Hematopoietic multipotent progenitor cell treated with erythropoietin and hydrocortisone succinate and interleukin-3 and kit ligand, for 17 days (in vitro differentiated cells): ENCODE data around the gene SHISA4.

ENCODE experiments used
- DNase-seq: peaks from one replicate; pipeline ENCODE4 v3.0.0-alpha.2; 2015; ENCODE audit warnings: low spot score

SHISA4 gene

GRCh38 chr1:201882665-201883132 lies 6.0 kb upstream of the SHISA4 start:
- DNase-seq, result peak; percentile 66

DNA sequence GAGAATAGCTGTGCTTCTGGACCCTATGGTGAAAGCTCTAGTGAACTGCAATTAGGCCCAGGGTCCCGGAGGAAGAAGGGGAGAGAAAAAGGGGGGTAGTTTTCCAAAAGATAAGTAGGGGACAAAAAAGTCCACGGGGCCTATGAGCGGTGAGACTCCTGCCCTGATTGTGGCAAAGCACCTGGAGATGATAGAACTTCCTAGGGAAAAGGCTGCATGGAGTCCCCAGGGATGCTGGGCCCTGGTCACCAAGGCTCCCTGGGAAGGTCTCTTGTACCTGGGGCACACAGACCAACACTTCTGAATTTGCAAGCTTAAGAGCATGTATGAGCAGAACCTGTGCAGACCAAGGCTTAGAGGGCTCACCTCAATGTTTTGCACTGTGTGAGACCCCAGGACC lies 5.4 kb upstream of the SHISA4 start:
- no peak for DNase-seq

DNA sequence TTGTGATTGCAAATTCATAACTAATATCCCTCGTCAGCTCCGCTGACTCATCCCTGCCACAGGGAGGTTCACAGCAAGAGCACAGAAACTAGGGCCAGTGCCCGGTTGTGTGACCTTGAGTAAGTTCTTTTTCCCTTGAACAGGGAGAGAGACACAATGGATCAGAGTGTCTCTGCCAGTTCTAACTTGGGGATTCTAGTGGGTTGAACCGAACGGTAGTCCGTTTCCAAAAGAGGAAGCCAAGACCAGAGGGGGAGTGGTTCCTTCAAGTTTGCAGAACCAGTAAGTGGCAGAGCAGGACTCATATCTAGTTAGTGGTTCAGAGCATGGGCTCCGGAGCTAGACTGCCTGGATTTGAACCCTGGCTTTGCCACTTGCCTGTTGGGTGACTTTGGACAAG lies 4.9 kb upstream of the SHISA4 start:
- DNase-seq, result peak; percentile 84

DNA sequence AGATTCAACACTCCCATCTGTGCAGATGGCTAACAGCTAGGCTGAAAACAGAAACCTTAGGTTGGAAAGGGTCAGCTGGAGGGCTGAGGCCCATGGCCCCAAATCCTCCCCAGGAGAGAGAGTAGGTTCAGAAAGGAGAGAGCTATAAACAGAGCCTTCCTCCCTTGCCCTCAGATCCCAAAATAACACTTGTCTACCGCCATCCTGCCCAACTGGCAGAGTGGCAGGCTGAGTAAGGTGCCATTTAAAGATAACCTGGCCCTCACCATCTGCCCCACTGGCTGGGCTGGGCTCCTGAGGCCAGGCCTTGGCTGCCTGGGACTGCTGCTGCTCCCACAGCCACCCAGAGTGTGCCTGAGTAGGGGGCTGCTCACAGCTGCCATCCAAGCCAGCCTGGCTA lies 4.3 kb upstream of the SHISA4 start:
- DNase-seq, result peak; percentile 70

DNA sequence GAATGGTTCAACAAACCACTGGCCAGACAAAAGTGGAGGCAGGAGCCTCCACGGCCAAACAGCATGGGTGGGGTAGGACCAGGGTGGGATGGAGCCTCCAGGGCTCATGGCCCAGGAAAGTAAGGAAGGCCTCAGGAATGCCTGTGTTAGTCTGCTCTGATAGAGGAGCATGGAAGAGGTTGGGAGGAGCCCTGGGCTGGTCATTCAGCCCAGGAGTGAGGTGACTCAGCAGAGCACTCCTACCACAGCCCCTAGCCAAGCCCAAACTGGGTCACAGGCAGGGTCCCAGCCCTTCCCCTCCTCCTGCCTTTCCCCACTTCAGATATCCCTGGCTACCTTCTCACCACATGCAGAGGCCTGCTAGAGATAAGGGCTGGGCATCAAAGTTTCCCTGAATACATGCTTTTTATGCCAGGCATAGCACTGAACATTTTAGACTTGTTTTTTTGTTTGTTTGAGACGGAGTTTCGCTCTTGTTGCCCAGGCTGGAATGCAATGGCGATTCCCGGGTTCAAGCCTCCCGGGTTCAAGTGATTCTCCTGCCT lies 3.1 kb upstream of the SHISA4 start:
- DNase-seq, result peak; percentile 71

DNA sequence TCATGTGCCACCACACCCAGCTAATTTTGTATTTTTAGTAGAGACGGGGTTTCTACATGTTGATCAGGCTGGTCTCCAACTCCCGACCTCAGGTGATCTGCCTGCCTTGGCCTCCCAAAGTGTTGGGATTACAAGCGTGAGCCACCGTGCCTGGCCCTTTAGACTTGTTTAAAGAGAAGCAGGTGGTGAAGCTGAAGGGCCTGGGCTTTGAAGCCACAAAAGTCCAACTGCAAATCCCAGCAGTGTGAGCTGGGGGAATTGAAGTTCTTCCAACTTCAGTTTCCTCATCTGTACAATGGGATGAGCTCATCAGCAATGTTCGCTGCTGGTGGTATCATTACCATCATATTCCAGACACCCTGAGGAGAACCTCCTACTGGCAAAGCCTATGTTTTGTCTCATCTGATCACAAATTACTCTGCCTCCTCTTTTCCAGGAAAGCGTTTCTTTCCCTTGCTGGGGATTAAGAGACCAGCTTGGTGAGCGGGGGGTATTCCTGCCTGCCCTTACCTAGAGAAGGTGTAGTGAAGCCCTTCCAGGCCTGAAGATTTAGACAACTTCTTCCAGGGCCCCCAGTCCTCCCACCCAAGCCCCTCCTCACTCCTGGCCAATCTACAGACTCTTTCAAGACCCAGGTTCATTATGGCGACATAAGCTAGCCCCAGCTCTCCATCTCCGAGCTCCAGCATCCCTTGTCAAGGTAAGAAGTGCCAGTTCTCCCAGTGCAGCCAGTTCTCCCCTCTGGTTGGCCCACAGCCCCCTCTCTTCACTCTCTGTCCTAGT lies 2.4 kb upstream of the SHISA4 start:
- peak; percentile 24 for DNase-seq

DNA sequence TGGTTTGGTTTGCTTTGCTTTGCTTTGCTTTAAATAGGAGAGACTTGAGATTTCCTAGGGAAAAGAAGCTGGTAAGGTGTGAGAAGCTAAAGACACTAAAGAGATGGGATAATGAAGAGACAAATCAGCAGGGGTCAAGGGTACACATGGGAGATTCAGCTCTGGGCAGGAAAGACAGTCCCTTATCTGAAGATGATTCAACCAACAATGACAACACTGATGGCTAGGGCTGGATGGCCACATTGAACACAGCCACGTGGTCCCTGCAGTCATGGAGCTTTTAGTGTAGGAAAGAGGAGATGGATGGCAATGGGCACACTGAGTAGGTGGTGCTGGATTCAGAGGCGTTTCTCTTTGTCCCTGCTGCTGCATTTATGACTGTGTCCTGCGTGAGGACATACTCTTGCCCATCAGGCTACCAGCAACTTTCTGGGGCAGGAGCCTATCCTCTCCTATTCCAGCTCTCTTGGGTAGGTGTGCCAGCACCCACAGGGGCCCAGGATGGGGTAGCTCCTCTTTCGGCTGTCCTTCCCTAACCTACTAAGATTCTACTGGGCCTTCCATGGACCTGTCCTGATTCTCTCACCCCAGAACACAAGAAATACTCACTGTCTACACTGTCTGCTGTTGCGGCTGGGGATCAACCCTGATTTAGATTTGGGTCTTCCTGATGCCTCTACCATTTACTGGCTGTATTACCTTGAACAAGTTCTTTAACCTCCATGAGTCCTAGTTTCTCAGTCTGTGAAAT lies 1.4 kb upstream of the SHISA4 start:
- DNase-seq, result no peak

- DNase-seq, result no peak
These were observed 631 bp downstream of the SHISA4 start for GRCh38 chr1:201889090-201889968.

DNA sequence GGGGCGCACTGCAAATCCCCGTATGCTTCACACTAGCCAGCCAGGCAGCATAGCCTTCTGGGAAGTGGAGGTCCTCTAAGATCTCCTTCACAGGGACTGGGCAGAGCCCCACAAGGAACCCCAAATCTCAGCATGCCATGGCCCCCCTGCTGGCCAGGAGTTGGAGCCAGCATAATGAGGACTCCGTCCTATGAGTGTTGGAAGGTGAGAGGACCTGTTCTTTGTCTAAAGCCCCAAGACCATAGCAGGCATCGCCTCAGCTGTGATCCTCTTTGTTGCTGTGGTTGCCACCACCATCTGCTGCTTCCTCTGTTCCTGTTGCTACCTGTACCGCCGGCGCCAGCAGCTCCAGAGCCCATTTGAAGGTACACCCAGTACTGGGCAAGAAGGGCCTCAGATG lies 1.5 kb downstream of the SHISA4 start:
- DNase-seq, result no peak

DNA sequence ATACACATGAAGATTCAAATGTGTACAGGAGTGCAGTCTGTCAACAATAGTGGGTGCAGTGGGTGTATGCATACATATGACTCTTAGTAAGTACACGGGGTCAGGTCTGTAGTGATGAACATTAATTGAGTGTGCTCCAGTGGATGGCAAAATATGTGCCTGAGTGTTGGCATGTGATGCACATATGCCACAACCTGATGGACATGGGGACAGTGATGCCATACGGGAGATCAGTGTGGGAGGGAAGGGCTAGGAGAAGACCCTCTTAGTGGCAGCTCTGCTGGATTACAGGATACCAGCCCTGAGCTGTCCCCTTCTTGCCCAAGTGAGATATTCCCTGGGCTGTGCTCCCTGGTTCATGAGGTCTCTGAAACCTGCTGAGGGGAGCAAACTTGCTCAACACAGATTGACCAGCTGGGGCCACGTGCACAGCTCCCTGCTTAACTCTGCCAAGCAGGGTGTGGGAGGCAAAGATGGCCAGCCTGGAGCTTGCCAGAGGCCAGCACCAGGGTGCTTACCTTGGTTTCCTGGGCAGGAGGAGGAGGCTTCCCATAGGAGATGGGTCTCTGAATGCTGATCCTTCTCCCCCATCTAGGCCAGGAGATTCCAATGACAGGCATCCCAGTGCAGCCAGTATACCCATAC lies 2.2 kb downstream of the SHISA4 start:
- no peak for DNase-seq

DNA sequence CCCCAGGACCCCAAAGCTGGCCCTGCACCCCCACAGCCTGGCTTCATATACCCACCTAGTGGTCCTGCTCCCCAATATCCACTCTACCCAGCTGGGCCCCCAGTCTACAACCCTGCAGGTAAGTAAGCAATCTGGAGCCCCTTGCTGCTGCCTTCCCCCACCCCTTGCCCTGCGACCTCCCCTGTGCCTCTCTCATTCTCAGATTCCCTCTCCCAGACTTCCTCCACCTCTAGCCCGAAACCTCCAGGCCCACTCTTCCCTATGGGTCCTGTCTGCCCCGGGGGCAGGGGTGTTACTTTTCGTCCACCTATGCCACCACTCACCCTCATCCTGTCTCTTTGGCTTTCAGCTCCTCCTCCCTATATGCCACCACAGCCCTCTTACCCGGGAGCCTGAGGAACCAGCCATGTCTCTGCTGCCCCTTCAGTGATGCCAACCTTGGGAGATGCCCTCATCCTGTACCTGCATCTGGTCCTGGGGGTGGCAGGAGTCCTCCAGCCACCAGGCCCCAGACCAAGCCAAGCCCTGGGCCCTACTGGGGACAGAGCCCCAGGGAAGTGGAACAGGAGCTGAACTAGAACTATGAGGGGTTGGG lies 2.9 kb downstream of the SHISA4 start:
- no peak for DNase-seq

- DNase-seq, result no peak
These were observed 3.5 kb downstream of the SHISA4 start for GRCh38 chr1:201892211-201892610.

DNA sequence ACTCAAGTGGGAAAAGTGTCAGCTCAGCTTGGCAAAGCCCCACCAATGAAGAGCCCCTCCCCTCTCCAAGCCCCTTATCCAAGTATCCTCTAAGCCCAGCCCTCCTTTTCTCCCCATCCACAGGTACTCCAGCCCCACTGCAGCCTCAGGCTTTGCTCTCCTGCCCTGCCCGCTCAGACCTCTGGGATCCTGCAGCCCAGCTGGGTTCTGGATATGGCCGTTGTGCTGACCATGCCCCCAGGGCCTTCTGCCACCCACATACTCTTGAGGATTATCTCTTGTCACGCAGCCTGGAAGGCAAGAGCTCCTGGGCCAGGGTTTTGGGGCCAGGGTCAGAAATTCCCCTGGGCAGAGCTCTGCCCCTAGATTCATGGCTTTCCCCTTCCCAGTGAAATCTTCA lies 4.7 kb downstream of the SHISA4 start:
- no peak for DNase-seq

DNA sequence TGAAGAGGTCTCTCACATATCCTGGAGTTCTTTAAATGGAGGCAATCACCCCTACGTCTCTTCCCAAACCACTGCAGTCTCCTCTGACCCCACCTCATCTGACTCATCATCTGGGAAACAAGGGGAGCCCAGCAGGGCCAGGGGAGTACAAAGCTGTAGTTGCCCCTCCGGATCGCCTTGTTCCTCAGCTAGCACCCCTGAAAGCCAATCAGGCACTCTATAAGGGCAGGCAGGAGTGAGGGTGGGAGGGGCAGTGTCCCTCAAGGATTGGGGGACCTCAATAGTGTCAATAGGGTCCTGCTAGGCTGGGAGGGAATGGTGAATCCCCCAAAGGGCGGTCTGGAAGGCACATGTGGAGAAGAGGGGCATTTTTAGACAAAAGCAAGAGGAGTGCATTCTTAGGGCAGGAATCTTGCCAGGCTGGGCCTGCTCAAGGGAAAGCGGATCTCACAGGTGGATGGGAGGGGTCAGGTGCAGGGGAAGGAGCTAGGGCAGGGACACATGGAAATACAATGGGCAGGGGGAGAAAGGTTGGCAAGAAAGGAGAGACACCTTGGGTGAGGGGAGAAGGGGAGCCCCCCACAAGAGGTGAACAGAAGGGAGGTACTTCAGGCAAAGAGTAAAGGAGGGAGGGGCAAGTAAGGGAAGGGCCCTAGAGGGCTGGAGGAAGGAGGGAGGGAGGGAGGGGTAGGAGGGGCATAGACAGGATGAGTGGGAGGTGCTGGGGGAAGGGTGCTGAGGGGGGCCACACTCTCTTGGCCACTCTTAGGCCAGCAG lies 5.8 kb downstream of the SHISA4 start:
- DNase-seq, result no peak

DNA sequence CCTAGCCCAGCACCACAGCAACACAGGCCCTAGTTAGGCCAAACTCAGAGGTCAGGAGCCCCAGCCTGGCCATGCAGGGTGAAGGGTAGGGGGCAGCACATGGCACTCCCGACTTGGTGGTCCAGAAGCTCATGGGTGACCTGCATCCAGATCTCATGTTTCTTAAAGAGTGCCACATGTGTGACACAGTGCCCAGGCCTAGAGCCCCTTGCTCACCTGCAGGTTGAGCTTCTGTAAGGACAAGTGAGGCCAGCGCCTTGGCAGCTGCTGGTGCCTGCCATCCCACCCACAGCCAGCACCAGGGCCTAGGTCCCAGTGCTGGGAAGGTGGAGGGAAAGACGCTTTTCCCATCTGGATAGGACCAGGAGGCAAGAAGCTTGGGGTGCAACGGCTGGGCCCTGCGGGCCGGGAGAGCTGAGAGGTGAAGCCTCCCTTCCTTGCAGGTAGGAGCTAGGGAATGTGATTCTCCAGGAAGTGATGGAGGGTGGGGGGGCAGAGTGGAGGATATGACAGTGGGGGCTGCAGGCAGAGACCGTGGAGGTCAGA lies 6.5 kb downstream of the SHISA4 start:
- no peak for DNase-seq

GRCh38 chr1:201895913-201896807 lies 7.5 kb downstream of the SHISA4 start:
- peak; percentile 88 for DNase-seq

- DNase-seq, result no peak
These were observed 8.3 kb downstream of the SHISA4 start for GRCh38 chr1:201896951-201897391.

DNA sequence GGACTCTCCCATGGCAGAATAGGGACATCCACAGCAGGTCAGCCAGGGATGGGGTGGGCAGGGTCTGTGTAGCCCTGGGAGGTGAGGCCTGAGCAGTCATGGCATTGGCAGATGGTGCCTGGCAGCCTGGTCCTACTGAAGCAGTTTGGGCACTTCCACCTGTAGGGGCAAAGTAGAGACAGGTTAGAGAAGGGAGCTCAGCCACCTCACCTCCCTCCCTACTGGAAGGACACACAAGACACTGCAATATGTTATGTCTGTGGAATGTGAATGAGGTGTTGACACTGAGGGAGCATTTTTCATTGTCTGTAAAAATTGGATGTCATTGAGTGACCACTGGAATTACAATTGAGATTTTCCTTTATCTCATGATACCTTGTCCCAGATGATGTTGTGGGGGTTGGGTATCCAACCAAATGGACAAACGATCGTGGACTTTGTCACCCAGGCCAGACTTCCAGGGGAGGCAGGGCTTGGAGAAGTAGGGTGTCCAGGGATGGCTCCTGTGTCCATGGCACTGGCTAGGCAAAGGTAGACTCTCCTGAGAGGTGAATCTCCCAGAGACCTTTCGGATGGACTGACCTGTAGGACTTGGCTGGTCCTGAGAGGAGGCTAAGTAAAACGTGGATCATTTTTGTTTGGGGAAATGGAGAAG lies 9.7 kb downstream of the SHISA4 start:
- DNase-seq, result no peak
